ENCODE data around the gene CADM1. TPM values are rescaled to one million over a fixed set of nuclear protein-coding genes. Genes with fewer than 3 reads are reported as not detected.

Gene CADM1
- total RNA-seq, 2 experiments from 2014 or later: 59.7 to 89.7 TPM

DNA sequence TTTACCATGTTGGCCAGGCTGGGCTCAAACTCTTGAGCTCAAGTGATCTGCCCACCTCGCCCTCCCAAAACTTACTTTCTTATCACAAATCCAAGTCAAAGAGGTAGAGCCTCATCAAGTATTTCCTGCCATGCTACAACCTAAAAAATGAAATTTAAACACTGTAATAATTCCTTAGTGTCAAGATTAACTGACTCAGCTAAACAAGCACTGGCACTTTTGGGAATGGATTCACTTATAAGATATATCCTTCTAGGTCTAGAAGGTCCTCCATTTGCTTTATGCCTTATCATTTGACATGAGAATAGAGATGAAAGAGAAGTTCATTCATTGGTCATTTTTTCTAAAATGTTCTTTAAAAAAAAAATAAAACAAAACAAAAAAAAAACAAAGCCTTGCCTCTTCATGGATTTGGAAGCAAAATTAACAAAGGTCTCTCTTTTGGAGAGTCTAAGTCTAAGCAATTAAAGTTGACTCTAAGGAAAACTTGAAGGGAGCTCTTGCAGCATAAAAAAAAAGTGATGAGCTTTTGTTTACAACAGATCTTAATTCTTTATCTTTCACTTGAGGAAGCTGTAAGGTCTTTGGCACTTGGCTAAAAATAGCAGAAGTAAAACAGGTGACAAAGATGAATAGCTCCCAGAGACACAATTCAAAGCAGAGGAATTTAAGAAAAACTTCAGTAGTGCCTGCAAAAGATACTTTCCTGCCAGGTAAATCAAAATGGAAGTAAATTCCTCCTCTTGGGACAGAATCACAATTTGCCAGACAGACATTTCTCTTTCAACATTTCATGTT lies 50.3 kb downstream of the CADM1 start:
- CTCF ChIA-PET (ENCODE audit: unreplicated experiment): interaction anchor here (1.0 kb wide), 1 partner anchor 30 kb away, joined by 3 read pairs; no protein-coding TSS in a partner anchor

DNA sequence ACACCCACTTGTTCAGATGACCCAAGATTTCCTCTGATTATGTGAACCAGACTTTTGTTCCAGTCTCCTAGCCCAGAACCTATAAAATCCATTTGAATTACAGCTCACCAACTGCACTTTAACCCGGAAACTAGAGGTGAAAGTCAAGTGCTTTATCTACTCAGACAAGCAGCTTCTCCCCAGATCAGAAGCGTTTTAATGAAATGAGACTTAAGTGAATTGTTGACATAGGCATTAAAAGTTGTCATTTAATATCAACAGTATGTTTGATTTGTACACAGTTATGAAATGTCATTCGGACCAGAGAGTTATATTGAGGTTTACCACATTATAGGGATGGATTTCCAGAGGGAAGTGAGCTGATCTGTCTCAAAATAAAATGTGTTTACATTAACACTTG lies 52.0 kb downstream of the CADM1 start:
- Histone ChIP-seq H4K20me1 (ENCODE audit: insufficient read depth, low read length) (no peaks in the 10 kb centered on the region), H3K4me3 (ENCODE audit: low read depth, low read length, poor library complexity, severe bottlenecking) (no peak overlapping the region), H3K27ac (ENCODE audit: low read depth, low read length, poor library complexity, severe bottlenecking) (no peak overlapping the region), H3K4me1 (ENCODE audit: insufficient read depth, low read length, poor library complexity, severe bottlenecking) (peaks cover 26% of the 10 kb centered on the region), H2AFZ (ENCODE audit: low read length) (no peak overlapping the region), H3K36me3 (ENCODE audit: insufficient read depth, low read length) (peaks cover 8% of the 10 kb centered on the region; the same call in 1 of the 2 replicates), H3K4me2 (ENCODE audit: low read length) (no peak overlapping the region), H3K9me2 (ENCODE audit: insufficient read depth, low read length) (no peaks in the 10 kb centered on the region), H3K79me2 (ENCODE audit: insufficient read depth, low read depth, low read length) (no peaks in the 10 kb centered on the region), H3K9me3 (ENCODE audit: low read length) (peaks cover 21% of the 10 kb centered on the region)
- DNase-seq (ENCODE audit: low spot score): no peak
- CTCF ChIA-PET (ENCODE audit: unreplicated experiment): no interaction called here
- POLR2A ChIA-PET: interaction anchor here (0.7 to 1.0 kb wide), 2 partner anchors 20 to 36 kb away, joined by 3 read pairs; no protein-coding TSS in a partner anchor
- intact Hi-C loops (cut with micrococcal nuclease; ENCODE audit: unreplicated experiment): no loop called here
- TF ChIP-seq, protein P1, sequence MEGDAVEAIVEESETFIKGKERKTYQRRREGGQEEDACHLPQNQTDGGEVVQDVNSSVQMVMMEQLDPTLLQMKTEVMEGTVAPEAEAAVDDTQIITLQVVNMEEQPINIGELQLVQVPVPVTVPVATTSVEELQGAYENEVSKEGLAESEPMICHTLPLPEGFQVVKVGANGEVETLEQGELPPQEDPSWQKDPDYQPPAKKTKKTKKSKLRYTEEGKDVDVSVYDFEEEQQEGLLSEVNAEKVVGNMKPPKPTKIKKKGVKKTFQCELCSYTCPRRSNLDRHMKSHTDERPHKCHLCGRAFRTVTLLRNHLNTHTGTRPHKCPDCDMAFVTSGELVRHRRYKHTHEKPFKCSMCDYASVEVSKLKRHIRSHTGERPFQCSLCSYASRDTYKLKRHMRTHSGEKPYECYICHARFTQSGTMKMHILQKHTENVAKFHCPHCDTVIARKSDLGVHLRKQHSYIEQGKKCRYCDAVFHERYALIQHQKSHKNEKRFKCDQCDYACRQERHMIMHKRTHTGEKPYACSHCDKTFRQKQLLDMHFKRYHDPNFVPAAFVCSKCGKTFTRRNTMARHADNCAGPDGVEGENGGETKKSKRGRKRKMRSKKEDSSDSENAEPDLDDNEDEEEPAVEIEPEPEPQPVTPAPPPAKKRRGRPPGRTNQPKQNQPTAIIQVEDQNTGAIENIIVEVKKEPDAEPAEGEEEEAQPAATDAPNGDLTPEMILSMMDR (conservative IDR thresholded peaks at IDR 0.05; ENCODE audit: low read length): no peak
- no peak for TF ChIP-seq EZH2phosphoT487 (IDR thresholded peaks at IDR 0.05; ENCODE audit: borderline replicate concordance, low read depth, low read length)
- no TSS peak for BruUV-seq (replicated peaks)

More for the DNA sequence above, 50.3 kb downstream of the CADM1 start:
- no peak for TF ChIP-seq EZH2phosphoT487 (IDR thresholded peaks at IDR 0.05; ENCODE audit: borderline replicate concordance, low read depth, low read length)
- TF ChIP-seq, protein P1 (conservative IDR thresholded peaks at IDR 0.05; ENCODE audit: low read length): no peak
- Histone ChIP-seq H3K4me1 (ENCODE audit: insufficient read depth, low read length, poor library complexity, severe bottlenecking) (peaks cover 26% of the 10 kb centered on the region), H3K9me3 (ENCODE audit: low read length) (peaks cover 11% of the 10 kb centered on the region; the same call in 1 of the 2 replicates), H3K27ac (ENCODE audit: low read depth, low read length, poor library complexity, severe bottlenecking) (no peak overlapping the region), H3K9me2 (ENCODE audit: insufficient read depth, low read length) (no peaks in the 10 kb centered on the region), H3K4me2 (ENCODE audit: low read length) (peak overlapping the region; percentile 50), H3K36me3 (ENCODE audit: insufficient read depth, low read length) (no peaks in the 10 kb centered on the region; the same call in 1 of the 2 replicates), H2AFZ (ENCODE audit: low read length) (no peak overlapping the region; the same call in 1 of the 2 replicates), H3K4me3 (ENCODE audit: low read depth, low read length, poor library complexity, severe bottlenecking) (peak overlapping the region; percentile 31), H3K79me2 (ENCODE audit: insufficient read depth, low read depth, low read length) (no peaks in the 10 kb centered on the region), H4K20me1 (ENCODE audit: insufficient read depth, low read length) (no peaks in the 10 kb centered on the region)
- intact Hi-C loops (cut with micrococcal nuclease; ENCODE audit: unreplicated experiment): no loop called here
- no TSS peak for BruUV-seq (replicated peaks)
- POLR2A ChIA-PET: interaction anchor here (0.6 to 2.2 kb wide), 11 partner anchors 9 to 165 kb away, joined by 3 to 15 read pairs (median 6); no protein-coding TSS in a partner anchor
- DNase-seq (ENCODE audit: low spot score): peak; percentile 54

GRCh38 chr11:115450519-115450918 lies 53.7 kb downstream of the CADM1 start:
- CTCF ChIA-PET (ENCODE audit: unreplicated experiment): no interaction called here
- TF ChIP-seq, protein P1 (conservative IDR thresholded peaks at IDR 0.05; ENCODE audit: low read length): no peak
- TF ChIP-seq EZH2phosphoT487 (IDR thresholded peaks at IDR 0.05; ENCODE audit: borderline replicate concordance, low read depth, low read length): no peak

More at GRCh38 chr11:115450519-115450918, 53.7 kb downstream of the CADM1 start:
- H3K4me1 ChIP-seq (ENCODE audit: insufficient read depth, low read length, poor library complexity, severe bottlenecking): peaks cover 25% of the 10 kb centered on the region
- no TSS peak for BruUV-seq (replicated peaks)
- H3K27ac ChIP-seq (ENCODE audit: low read depth, low read length, poor library complexity, severe bottlenecking): no peak overlapping the region
- H2AFZ ChIP-seq (ENCODE audit: low read length): no peak overlapping the region
- H3K9me2 ChIP-seq (ENCODE audit: insufficient read depth, low read length): no peaks in the 10 kb centered on the region
- POLR2A ChIA-PET: interaction anchor here (0.5 to 1.1 kb wide), 2 partner anchors 9 to 226 kb away, joined by 3 to 4 read pairs; no protein-coding TSS in a partner anchor
- intact Hi-C loops (cut with micrococcal nuclease; ENCODE audit: unreplicated experiment): no loop called here
- H3K9me3 ChIP-seq (ENCODE audit: low read length): peaks cover 36% of the 10 kb centered on the region
- H3K79me2 ChIP-seq (ENCODE audit: insufficient read depth, low read depth, low read length): no peaks in the 10 kb centered on the region
- H3K4me2 ChIP-seq (ENCODE audit: low read length): no peak overlapping the region
- no peaks in the 10 kb centered on the region for H4K20me1 ChIP-seq (ENCODE audit: insufficient read depth, low read length)
- DNase-seq (ENCODE audit: low spot score): no peak
- no peak overlapping the region for H3K4me3 ChIP-seq (ENCODE audit: low read depth, low read length, poor library complexity, severe bottlenecking)
- peaks cover 8% of the 10 kb centered on the region; the same call in 1 of the 2 replicates for H3K36me3 ChIP-seq (ENCODE audit: insufficient read depth, low read length)
